Stimulated activated CD4-positive, alpha-beta T cell treated with anti-CD3 and anti-CD28 coated beads, Interleukin-12 subunit alpha, Interleukin-12 subunit beta, amount 100 ng/mL, for 48 hours (primary cell): ENCODE measurements around the gene DUSP16.
"Not testable (repeated sequence)": the region's sequence is repeated elsewhere in the genome, so short reads cannot be mapped to it uniquely, and the experiment has no call there.

Source experiments
- DNase-seq, 3 donors: peaks; one replicate each; pipeline ENCODE4 v3.0.0-alpha.2; 2020; ENCODE audit warnings: low read depth in 2 of 3, low spot score in 1 of 3

The DUSP16 gene

DNA sequence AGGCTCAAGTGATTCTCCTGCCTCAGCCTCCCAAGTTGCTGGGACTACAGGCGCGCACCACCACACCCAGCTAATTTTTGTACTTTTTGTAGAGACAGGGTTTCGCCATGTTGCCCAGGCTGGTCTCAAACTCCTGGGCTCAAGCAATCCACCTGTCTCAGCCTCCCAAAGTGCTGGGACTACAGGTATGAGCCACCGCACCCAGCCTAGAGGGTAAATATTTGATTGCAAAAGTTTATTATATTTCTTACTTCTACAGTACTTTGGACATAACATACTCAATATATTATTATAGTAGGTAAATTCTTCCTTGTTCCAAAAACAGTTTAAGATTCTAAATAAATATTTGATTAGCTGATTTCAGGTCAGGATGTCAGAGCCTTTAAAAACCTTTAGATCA lies 40.0 kb downstream of the DUSP16 start:
- not testable (repeated sequence) for DNase-seq

DNA sequence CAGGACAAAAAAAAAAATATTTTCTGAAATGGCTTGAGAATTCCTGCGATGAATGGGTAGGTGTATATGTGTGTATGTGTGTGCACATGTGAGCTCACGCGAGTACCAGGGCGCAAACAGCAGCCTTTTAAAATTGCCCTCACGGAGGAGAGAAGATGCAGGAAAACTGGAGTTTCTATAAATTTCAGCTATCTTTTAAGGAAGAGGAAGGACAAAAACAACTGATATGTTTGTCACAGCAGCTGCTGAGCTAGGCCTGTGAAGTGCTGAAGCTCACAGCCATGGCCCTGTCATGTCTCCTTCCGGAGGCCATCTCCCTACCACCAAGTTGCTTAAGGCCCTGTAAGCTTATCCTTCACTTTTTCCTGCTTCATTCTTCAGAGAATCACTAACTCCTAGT lies 40.8 kb downstream of the DUSP16 start:
- DNase-seq = no peak

DNA sequence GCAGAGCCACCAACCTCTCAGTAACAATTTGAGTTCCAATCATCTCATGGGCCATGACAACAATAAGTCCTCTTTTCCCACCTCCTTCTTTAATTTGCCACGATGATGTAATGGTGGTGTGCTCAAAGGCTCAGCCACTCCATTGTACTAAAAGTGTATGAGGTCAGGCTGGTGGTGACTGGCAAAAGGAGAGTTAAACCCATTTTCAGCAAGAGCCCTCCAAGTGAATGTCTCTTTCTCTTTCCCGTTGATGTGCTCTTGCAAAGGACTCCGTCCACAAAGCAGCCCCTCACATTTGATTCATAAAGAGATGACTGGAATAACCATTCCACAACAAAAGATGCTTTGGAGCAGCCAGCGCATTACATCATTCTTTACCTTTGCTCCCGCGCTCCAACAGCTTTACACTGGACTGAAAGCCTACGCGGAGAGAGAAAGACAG lies 41.6 kb downstream of the DUSP16 start:
- DNase-seq = no peak

DNA sequence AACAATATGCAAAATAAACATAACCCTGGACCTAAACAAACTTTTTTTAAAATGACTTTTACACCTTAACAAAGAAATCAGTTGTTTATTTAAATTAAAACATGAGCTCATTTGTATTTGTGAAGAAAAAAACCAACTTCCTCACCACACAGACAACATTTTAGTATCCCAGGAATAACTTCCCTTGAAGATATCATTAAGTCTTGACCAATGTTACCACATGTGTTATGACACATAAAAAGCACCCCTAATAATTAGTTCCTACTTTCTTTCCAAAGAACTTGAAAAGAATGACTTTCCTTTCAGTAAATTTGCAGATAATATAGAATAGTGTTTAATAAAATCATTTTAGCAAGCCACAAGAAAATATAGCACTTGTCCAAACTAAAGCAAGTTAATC lies 42.4 kb downstream of the DUSP16 start:
- no peak for DNase-seq

DNA sequence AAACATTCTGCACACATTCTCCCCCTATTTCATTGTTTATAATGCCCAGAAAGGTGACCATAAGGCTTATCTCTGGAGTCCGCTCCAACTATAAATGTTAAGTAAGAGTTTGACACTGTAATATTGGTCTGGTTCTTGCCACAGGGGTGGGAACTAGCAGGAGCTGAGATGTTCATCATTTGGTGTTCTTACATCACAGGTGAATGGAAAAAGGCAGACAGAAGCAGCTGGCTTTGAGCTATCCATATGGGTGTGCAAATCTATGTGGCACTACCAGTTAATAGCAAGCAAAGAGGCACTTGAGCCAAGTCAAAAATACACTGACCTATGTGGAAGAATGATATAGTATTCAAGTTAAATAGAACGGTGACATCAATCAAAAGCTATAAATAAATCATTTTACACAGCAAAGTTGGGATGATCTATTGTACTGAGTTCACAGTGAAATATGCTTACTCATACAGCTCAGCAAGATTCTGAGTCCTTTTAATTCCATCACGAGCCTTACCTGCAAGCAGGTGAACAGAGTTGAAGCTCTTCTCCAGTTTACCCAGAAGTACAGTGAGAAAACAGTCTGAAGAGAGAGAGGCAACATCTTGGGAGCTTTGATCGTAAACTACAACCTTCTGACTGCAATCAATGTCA lies 43.2 kb downstream of the DUSP16 start:
- no peak for DNase-seq

DNA sequence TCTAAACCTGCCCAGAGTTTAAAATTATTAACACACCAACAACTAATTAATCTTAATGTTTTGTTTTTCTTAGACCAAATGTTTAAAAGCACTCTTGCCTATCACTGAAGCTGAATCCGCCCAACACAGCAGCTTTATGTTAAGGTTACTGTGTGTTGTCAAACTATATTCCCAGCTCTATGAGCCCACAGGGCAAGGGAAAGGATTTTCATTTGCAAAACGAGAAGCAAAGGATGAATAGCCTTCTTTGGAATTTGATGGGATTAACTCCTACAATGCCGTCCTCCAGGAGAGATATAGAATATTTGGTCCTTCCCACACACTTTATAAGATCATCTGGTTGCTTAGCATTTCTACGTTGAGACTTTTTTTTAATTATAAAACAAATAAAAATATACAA lies 43.7 kb downstream of the DUSP16 start:
- DNase-seq = no peak

DNA sequence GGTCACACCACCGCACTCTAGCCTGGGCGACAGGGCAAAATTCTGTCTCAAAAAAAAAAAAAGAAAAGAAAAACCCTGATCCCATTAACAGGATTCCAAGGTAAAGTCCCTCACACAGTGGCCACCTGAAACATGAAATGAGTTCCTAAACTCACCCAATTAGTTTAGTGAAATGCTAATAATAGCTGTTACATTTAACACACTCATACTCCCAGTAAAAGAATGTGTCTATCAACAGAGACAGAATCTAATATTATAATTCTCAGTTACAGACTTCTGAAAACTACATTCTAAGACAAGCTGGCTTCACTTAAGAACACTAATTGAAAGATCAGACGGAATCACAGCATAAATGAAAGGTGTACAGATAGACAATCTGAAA lies 44.2 kb downstream of the DUSP16 start:
- DNase-seq = no peak

DNA sequence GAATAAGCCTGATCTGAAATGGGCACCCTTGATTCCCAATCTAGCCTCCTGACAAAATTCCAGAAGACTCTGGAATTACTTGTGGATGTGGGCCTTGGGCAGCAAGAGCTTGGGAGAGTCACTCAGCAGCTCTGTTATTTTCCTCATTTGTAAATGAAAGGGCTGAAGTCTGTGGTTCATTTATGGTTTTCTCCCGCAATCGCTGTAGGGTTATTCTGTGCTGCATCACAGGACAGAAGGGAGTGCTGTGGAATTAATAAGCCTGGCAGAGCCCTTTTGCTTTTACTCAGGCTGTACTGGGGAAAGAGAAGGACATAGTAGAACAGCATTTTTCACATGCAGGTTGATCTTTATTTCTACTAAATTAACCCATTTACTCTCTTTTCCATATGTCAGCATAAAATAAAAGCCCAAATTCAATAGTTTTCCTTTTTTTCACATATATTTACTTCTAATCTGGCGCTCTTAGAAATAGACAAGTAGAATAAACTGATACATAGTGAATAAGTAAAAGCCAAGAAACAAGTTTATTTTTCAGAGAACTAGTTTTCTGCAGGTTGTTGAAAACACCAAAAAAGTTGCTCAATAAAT lies 49.2 kb downstream of the DUSP16 start:
- no peak for DNase-seq

DNA sequence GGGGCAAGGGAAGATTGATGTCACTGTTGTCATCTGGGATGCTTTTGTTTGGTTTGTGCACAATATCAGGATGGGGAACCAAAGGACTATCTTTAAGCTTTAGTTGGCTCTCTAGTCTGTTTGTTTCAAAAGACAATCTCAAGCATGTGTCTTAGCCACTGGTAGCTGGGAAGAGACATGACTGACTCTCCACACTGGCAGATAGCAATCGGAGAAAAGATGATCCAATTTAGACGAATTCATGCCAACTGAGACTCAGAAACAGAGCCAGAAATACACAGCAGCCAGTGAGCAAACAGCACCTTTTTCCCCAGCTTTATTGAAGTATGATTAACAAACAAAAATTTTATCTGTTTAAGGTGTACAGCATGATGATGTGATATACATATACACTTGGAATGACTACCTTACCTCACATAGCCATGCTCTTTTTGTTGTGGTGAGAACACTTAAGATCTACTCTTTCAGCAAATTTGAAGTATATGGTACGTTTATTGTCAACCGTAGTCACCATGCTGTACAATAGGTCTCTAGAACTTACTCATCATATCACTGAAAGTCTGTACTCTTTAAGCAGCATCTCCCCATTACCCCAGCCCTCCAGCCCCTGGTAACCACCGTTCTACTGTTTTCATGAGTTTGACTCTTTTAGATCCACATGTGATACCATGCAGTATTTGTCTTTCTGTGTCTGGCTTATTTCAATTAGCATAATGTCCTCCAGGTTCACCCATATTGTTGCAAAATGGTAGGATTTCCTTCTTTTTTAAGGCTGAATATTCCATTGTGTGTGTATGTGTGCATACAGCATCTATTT lies 50.6 kb downstream of the DUSP16 start:
- peak in 2 of 3 donors; percentile 37 to 48 for DNase-seq

DNA sequence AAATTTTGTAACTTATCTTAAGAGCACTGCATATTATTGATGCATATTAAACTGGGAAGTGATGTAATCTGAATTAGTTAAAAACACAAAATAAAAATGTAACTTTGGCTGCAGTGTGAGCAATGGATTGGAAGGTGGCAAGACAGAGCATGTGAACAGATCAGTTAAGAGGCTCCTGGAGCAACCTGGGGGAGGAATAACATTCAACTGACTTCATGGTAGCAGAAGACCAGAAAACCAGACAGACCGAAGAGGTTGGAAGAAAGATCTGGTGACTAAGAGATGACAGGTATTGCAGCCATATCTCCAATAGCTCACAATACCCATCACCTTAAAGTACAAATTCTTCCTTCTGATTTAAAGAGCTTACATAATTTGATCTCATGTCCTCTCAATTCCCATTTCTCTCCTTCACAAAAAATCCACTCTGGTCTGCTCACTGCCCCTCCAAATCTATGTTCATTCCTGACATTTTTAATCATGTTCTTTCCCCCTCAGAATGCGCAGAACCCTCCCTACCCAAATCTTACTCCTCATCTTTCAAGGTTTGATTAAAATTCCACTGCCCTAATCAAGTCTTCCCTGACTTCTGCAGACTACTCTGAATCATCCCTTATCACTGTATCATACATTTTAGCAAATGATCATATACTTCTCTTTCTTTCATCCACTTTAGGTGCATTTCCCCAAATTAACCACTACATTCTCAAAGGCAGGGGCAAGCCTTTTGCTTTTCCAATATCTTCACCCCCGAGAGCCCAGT lies 51.5 kb downstream of the DUSP16 start:
- DNase-seq = no peak

DNA sequence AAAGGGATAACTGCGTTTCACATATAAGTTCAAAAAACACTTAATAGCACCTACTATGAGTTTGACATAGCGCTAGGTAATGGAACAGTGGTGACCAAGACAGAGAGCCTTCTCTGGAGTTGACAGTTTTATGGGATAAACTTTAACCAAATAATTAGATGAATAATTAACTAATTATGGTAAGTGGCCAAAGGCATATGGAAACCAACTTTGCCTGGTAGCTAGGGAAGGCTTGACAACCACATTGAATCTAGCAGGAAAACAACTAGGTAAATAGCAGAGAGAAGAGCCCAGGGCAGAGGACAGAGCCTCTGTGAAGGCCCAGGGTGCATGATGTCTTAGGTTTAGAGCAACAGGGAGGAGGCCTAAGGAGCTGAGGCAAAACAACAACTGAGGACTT lies 52.1 kb downstream of the DUSP16 start:
- DNase-seq = no peak

DNA sequence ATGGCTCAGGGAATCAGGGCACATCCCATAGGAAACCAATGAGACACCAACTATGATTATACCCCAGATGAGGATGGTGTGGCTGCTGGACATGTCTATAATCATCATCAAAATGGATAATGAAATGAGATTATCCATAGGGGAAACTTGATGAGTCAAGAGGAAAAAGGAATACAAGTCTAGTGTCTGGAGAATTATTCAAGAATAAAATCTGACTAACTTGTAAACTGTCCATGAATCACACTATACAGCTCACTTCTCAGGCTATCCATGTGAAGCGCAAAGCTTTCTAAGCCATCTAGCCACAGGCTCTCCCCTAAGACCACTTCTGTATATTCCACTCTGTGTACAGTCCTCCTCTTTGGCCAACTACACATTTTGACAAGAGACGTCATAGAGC lies 52.5 kb downstream of the DUSP16 start:
- no peak for DNase-seq

DNA sequence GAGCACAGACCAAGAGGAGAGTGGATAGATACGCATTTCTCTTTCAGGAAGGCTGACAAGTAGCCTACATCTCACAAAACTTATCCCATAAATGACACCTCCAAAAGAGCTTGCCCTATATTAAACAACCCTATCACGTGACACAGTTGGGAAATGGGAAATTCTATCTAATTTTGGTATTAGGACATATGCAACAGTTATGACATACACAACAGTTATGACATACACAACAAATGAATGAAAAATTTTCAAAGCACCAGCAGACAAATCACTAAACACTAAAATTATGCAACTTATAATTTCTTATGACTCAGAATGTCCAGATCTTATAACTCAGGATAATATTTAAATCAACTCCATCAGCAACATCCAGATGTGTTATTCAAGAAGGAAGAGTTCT lies 54.1 kb downstream of the DUSP16 start:
- no peak for DNase-seq

DNA sequence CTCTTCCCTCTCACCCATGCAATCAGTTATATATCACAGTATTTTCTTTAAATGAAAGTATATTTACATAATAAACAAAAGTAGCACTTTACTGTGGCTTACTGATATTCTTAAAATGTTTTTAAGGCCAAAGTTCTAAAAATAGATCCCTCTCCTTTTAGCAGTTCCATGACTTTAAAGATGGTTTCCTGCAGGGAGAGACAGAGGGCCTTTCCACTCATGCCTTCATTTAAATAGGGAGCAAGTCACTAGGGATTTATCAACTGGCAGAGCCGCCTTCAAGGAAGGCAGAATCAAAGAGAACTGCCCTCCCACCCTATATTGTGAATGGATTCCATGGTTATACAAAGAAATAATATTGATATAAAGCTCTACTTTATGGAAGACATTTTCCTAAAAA lies 55.5 kb downstream of the DUSP16 start:
- DNase-seq = no peak

DNA sequence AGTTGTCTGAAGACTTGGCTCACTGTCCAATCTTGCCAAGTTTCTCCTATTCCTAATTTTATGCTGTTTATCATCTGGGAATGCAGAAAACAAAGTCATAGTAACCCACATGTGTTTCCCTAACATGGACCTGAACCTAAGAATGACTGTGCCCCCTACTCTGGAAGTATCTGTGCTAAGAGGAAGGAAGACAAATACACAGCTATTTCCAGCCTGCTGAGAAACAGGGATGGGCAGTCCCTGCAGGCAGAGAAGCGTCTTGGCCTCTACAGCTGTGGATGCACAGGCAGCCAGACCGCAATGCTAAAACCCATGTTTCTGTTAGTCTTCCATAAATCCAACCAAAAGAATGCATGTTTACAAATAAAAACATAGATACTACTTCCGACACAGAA lies 56.2 kb downstream of the DUSP16 start:
- DNase-seq = no peak

DNA sequence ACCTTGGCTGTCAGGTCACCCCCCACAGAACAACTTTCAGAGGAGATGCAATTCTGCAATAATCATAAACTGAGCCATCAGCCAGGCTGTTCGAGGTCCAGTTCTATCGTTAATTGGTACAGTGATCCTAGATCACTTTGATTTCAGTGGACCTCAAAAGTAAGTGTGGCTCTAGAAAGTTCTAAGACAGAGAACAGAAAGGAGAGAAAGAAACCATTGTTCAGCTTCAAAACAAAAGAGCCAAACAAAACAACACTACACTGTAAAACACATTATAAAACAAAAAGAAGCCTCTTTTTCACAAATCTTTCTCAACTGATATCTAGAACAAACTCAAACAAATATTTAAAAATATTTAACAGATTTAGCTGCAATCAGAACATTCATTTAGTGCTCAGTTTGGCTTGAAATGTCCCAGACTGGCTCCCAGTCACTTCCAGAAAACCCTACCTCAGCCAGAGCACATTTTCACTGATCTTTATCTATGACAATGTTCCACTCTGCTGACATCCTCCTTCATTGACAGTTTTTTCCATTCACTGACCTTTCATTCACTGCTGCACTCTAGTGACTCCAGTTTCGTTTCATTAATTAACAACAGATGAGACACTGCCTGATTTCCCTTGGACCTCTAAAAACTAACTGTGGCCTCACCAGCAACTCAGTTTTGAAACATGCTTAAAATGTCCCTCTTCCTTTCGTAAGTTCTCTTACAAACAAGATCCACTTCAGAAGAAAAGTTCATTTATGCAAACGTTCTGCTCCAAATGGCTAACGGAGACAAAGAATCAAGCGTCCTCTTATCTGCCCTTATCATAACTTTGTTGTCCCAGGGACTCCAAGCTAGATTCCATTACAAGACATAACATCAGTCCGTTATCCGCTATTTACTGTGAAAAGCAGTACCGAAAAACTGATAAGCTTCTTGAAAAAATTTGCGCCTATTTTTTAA lies 56.8 kb downstream of the DUSP16 start:
- no peak for DNase-seq

DNA sequence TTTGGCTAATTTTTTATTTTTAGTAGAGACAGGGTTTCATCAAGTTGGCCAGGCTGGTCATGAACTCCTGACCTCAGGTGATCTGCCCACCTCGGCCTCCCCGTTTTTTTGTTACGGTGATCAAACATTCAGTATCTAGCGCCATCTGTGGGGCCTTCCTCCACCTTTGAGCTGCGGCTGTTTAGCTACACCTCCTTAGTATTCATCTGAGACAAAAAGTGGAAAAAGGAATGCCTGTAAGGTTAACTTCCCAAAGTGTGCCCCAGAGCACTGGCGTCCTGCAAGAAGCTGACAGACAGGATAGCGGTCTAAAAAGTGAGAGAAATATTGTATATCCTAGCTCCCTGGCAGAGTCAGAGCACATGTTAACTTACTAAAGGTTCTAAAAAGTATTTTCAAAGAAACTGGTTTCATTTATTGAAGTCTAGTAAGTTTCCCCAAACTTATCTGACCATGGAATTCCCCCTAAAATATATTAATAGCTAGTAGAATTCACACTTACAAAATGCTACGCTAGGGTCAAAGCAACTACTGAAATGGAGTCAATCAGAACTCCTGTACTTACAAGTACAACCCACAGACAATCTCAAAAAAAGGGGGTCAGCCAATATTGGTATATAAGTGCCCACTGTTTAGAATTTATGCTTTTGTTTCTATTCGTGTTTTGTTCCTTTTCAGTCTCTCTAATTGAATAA lies 59.1 kb downstream of the DUSP16 start:
- peak in 1 of 3 donors; percentile 30 for DNase-seq

DNA sequence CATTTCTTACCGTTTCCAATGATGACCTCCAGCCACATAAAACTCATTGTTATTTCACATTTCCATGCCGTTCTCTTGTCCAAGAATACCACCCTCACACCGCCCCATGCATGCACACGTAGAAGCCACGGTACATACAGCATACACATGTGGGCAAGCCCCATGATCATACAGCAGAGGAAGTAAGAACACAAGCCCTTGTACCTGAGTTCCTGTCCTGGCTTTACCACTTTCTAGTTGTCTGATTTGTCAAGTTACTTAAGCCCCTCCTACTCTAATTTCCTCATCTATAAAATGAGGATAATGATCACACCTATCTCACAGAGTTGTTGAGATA lies 59.9 kb downstream of the DUSP16 start:
- DNase-seq = no peak

DNA sequence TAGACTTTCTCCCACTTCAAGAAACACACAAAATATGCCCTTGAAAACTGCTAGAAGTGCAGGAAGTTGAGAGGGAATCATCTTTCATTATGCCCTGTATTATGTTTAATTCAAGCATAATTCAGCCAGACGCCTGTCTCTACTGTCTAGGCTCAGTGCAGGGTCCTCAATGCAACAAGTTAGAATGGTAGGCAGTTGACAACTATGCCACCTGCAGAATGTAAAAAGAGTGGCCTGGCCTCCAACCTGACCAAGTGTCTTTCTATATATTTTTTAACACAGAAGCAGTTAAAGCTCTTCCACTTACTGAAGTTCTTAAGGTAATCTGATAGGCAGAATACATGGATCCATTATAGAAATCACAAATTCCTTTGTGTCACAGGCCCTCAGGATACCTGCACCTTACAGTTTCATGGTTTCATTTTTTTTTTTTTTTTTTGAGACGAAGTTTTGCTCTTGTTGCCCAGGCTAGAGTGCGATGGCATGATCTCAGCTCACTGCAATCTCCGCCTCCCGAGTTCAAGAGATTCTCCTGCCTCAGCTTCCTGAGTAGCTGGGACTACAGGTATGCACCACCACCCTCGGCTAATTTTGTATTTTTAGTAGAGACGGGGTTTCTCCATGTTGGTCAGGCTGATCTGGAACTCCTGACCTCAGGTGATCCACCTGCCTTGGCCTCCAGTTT lies 60.4 kb downstream of the DUSP16 start:
- not testable (repeated sequence) for DNase-seq

DNA sequence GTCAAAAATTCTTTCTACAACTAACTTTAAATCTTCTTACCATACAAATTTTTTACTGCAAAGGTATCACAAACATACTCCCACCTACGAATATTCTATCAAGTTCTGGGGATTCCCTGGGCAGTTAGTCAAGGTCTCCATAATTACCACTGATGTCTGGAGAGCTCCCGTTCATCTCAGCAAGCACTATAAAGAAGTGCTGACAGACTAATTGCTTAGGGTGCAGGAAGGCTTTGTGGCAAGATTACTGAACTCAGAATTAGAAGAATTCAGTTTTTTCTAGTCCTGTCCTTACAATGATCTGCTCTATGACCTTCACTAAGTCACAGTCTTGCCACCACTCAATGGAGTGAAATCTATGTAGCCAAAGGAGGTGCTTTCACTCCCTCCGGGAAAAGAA lies 61.5 kb downstream of the DUSP16 start:
- no peak for DNase-seq
